Suprapubic skin (tissue), 4 donors: Measurements from ENCODE around the gene EIF1AD. TPM values are rescaled to one million over a fixed set of nuclear protein-coding genes. Genes with fewer than 3 reads are reported as not detected.

ENCODE experiments used
- DNase-seq, 2 donors: peaks; one replicate each; pipeline ENCODE4 v3.0.0-alpha.2; 2019; ENCODE audit warnings: low spot score in 2 of 2
- H3K27ac ChIP-seq: fragments of 200-600 bp; sonication (generic); one replicate; pipeline ENCODE4 v1.5.1; 2019
- H3K27me3 ChIP-seq: fragments of 200-600 bp; sonication (generic); one replicate; pipeline ENCODE4 v1.5.1; 2019
- H3K36me3 ChIP-seq: fragments of 200-600 bp; sonication (generic); one replicate; pipeline ENCODE4 v1.5.1; 2019
- H3K4me1 ChIP-seq: fragments of 200-600 bp; sonication (generic); one replicate; pipeline ENCODE4 v1.5.1; 2019
- H3K4me3 ChIP-seq: fragments of 200-600 bp; sonication (generic); one replicate; pipeline ENCODE4 v1.5.1; 2019; ENCODE audit warnings: mild to moderate bottlenecking
- H3K9me3 ChIP-seq: fragments of 200-600 bp; sonication (generic); one replicate; pipeline ENCODE4 v1.5.1; 2019
- CTCF ChIP-seq, 2 donors: fragments of 200-600 bp in 1 of 2; fragments of 450-650 bp in 1 of 2; sonication (generic) in 1 of 2; IDR thresholded peaks; one replicate each; pipeline ENCODE4 v1.5.1; 2016 to 2019; ENCODE audit warnings: antibody characterized with exemption in 2 of 2, mild to moderate bottlenecking in 1 of 2, moderate library complexity in 1 of 2
- EP300 ChIP-seq: sonication (generic); formaldehyde crosslinking; IDR thresholded peaks from one replicate; pipeline ENCODE4 v1.6.1; 2017; ENCODE audit warnings: antibody characterized with exemption
- POLR2A ChIP-seq, 2 donors: fragments of 450-650 bp; IDR thresholded peaks; one replicate each; pipeline ENCODE4 v1.6.1; 2017; ENCODE audit warnings: antibody characterized with exemption in 2 of 2, mild to moderate bottlenecking in 2 of 2, moderate library complexity in 2 of 2
- POLR2AphosphoS5 ChIP-seq, 3 donors: sonication (generic); formaldehyde crosslinking; IDR thresholded peaks; one replicate each; pipeline ENCODE4 v1.6.1; 2017; ENCODE audit warnings: antibody characterized with exemption in 3 of 3
- WGBS: methylation state at CpG from one replicate; pipeline ENCODE4 v1.1.5; 2018; 5-methylcytosine and 5-hydroxymethylcytosine counted together
- total RNA-seq, 4 donors: library from RNA; depleted of rRNA; stranded (reverse); fragments of >200 nt; gene quantifications; one replicate each; pipeline ENCODE4 v1.1.0, GENCODE V29; 2016

The EIF1AD gene
- total RNA-seq, 4 donors from 2014 or later = 51.8 to 61.6 (median 55.9) TPM

- Histone ChIP-seq H3K27me3 (peaks cover 10% of the 10 kb centered on the region), H3K27ac (no peak overlapping the region), H3K9me3 (no peaks in the 10 kb centered on the region), H3K4me3 (no peak overlapping the region), H3K36me3 (peaks cover 12% of the 10 kb centered on the region), H3K4me1 (peaks cover 35% of the 10 kb centered on the region)
- DNase-seq = no peak
- TF ChIP-seq POLR2AphosphoS5 (IDR thresholded peaks at IDR 0.05) = no peak
- no peak for TF ChIP-seq POLR2A (IDR thresholded peaks at IDR 0.05)
- TF ChIP-seq EP300 = no peak
- TF ChIP-seq CTCF (IDR thresholded peaks at IDR 0.05) = no peak
- 60% methylated on average over 3 of the region's 5 CpGs for WGBS
These were observed 5.3 kb upstream of the EIF1AD start for GRCh38 chr11:66007201-66007634.

- H3K27ac ChIP-seq = no peak overlapping the region
- peaks cover 12% of the 10 kb centered on the region for H3K36me3 ChIP-seq
- no peaks in the 10 kb centered on the region for H3K9me3 ChIP-seq
- DNase-seq = no peak
- no peak overlapping the region for H3K4me3 ChIP-seq
- peaks cover 31% of the 10 kb centered on the region for H3K4me1 ChIP-seq
- no CpG with 5 or more reads among the region's 4 CpGs for WGBS
- TF ChIP-seq POLR2A (IDR thresholded peaks at IDR 0.05) = no peak
- TF ChIP-seq POLR2AphosphoS5 (IDR thresholded peaks at IDR 0.05) = no peak
- no peak for TF ChIP-seq CTCF (IDR thresholded peaks at IDR 0.05)
- peaks cover 6% of the 10 kb centered on the region for H3K27me3 ChIP-seq
These were observed 4.9 kb upstream of the EIF1AD start for GRCh38 chr11:66006891-66007176.

GRCh38 chr11:66006134-66006890 lies 4.4 kb upstream of the EIF1AD start:
- no peak overlapping the region for H3K27ac ChIP-seq
- peaks cover 27% of the 10 kb centered on the region for H3K4me1 ChIP-seq
- no peak overlapping the region for H3K4me3 ChIP-seq
- TF ChIP-seq CTCF (IDR thresholded peaks at IDR 0.05) = no peak
- no peak for TF ChIP-seq EP300
- no peak for TF ChIP-seq POLR2AphosphoS5 (IDR thresholded peaks at IDR 0.05)
- no peak for TF ChIP-seq POLR2A (IDR thresholded peaks at IDR 0.05)
- H3K36me3 ChIP-seq = peaks cover 12% of the 10 kb centered on the region
- WGBS = 85% methylated on average over 13 of the region's 13 CpGs
- H3K9me3 ChIP-seq = no peaks in the 10 kb centered on the region
- no peak for DNase-seq
- peaks cover under 1% of the 10 kb centered on the region for H3K27me3 ChIP-seq

GRCh38 chr11:66004186-66004585 lies 2.2 kb upstream of the EIF1AD start:
- H3K4me3 ChIP-seq = no peak overlapping the region
- no peaks in the 10 kb centered on the region for H3K27me3 ChIP-seq
- TF ChIP-seq POLR2A (IDR thresholded peaks at IDR 0.05) = no peak
- TF ChIP-seq CTCF (IDR thresholded peaks at IDR 0.05) = no peak
- no peak for TF ChIP-seq POLR2AphosphoS5 (IDR thresholded peaks at IDR 0.05)
- no peak for TF ChIP-seq EP300
- peaks cover 40% of the 10 kb centered on the region for H3K4me1 ChIP-seq
- peaks cover 24% of the 10 kb centered on the region for H3K36me3 ChIP-seq
- WGBS = 85% methylated on average over 2 of the region's 4 CpGs
- H3K27ac ChIP-seq = no peak overlapping the region
- no peak for DNase-seq
- H3K9me3 ChIP-seq = no peaks in the 10 kb centered on the region

- DNase-seq = no peak
- Histone ChIP-seq H3K27me3 (no peaks in the 10 kb centered on the region), H3K9me3 (no peaks in the 10 kb centered on the region), H3K4me3 (peak overlapping the region; percentile 81), H3K4me1 (peaks cover 33% of the 10 kb centered on the region), H3K36me3 (peaks cover 33% of the 10 kb centered on the region), H3K27ac (peak overlapping the region; percentile 94)
- TF ChIP-seq EP300 (no peak), POLR2AphosphoS5 (IDR thresholded peaks at IDR 0.05) (no peak), CTCF (IDR thresholded peaks at IDR 0.05) (no peak), POLR2A (IDR thresholded peaks at IDR 0.05) (no peak)
- 73% methylated on average over 6 of the region's 6 CpGs for WGBS
These were observed 1.3 kb upstream of the EIF1AD start for GRCh38 chr11:66003291-66003690.
